Uterus (tissue), 2 donors: ENCODE data around the gene ZBTB47.

ENCODE experiments used
- POLR2A ChIP-seq, 2 donors: fragments of 450-650 bp; IDR thresholded peaks; one replicate each; pipeline ENCODE4 v1.6.1; 2016; ENCODE audit warnings: antibody characterized with exemption in 2 of 2, mild to moderate bottlenecking in 1 of 2, moderate library complexity in 1 of 2
- TF ChIP-seq, protein P1 (sequence below), 4 experiments: fragments of 200-600 bp in 2 of 4; fragments of 450-650 bp in 2 of 4; sonication (generic) in 2 of 4; IDR thresholded peaks; one replicate each; pipeline ENCODE4 v1.5.1; 2016 to 2019; ENCODE audit warnings: antibody characterized with exemption in 4 of 4, mild to moderate bottlenecking in 2 of 4, moderate library complexity in 1 of 4

DNA sequence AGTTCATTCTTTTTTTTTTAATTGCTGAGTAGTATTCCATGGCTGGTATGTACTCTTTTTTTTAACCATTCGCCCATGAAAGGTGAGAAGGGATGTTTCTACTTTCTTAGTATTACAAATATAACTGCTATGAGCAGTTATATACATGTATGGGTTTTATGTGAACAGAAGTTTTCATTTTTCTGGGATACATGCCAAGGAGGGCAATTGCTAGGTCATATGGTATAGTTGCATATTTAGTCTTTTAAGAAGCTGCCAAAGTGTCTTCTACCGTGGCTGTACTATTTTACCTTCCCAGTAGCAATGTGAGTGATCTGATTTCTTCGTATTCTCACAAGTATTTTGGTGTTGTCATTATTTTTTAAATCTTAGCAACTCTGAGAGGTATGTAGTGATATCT lies 20.6 kb downstream of the ZBTB47 start:
- TF ChIP-seq, protein P1, sequence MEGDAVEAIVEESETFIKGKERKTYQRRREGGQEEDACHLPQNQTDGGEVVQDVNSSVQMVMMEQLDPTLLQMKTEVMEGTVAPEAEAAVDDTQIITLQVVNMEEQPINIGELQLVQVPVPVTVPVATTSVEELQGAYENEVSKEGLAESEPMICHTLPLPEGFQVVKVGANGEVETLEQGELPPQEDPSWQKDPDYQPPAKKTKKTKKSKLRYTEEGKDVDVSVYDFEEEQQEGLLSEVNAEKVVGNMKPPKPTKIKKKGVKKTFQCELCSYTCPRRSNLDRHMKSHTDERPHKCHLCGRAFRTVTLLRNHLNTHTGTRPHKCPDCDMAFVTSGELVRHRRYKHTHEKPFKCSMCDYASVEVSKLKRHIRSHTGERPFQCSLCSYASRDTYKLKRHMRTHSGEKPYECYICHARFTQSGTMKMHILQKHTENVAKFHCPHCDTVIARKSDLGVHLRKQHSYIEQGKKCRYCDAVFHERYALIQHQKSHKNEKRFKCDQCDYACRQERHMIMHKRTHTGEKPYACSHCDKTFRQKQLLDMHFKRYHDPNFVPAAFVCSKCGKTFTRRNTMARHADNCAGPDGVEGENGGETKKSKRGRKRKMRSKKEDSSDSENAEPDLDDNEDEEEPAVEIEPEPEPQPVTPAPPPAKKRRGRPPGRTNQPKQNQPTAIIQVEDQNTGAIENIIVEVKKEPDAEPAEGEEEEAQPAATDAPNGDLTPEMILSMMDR (IDR thresholded peaks at IDR 0.05): no peak
- no peak for TF ChIP-seq POLR2A (IDR thresholded peaks at IDR 0.05)
